Fibroblast of the aortic adventitia (primary cell): ENCODE measurements around the gene TTC14. TPM values are rescaled to one million over a fixed set of nuclear protein-coding genes. Genes with fewer than 3 reads are reported as not detected.
"Not testable (repeated sequence)": the region's sequence is repeated elsewhere in the genome, so short reads cannot be mapped to it uniquely, and the experiment has no call there.

ENCODE experiments used
- DNase-seq: peaks from one replicate; pipeline ENCODE4 v3.0.0-alpha.2; 2010; ENCODE audit warnings: low read depth
- H3K4me3 ChIP-seq: 2 replicates; pipeline ENCODE4 v1.5.1; 2011; ENCODE audit warnings: low read depth, mild to moderate bottlenecking, control low read depth, low read length, moderate library complexity
- total RNA-seq: library from RNA; depleted of rRNA; stranded (reverse); fragments of >200 nt; gene quantifications from 2 replicates; pipeline ENCODE4 v1.2.3, GENCODE V29; 2012; ENCODE audit warnings: low replicate concordance
- TF ChIP-seq, protein P1 (sequence below): IDR thresholded peaks from 2 replicates; pipeline ENCODE4 v1.5.1; 2011; ENCODE audit warnings: mild to moderate bottlenecking, low read length, control low read depth, inconsistent platforms; ENCODE audit not compliant: insufficient read depth

TTC14 gene
- total RNA-seq, 1 donor, result 43.5 TPM

DNA sequence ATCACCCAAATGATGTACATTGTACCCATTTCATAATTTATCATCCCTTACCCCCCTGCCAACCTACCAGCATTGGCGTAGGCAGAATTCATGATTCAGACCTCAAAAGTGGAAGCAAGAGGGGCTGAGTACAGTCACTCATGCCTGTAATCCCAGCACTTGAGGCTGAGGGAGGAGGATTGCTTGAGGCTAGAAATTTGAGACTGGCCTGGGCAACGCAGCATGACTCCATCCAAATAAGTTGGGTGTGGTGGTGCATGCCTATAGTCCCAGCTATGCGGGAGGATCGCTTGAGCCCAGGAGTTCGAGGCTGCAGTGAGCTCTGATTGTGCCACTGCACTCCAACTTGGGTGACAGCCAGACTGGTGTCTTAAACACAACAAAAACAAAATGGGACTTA lies 10.4 kb downstream of the TTC14 start:
- DNase-seq, result no peak
- H3K4me3 ChIP-seq, result no peak overlapping the region
- TF ChIP-seq, protein P1, sequence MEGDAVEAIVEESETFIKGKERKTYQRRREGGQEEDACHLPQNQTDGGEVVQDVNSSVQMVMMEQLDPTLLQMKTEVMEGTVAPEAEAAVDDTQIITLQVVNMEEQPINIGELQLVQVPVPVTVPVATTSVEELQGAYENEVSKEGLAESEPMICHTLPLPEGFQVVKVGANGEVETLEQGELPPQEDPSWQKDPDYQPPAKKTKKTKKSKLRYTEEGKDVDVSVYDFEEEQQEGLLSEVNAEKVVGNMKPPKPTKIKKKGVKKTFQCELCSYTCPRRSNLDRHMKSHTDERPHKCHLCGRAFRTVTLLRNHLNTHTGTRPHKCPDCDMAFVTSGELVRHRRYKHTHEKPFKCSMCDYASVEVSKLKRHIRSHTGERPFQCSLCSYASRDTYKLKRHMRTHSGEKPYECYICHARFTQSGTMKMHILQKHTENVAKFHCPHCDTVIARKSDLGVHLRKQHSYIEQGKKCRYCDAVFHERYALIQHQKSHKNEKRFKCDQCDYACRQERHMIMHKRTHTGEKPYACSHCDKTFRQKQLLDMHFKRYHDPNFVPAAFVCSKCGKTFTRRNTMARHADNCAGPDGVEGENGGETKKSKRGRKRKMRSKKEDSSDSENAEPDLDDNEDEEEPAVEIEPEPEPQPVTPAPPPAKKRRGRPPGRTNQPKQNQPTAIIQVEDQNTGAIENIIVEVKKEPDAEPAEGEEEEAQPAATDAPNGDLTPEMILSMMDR, result no peak

DNA sequence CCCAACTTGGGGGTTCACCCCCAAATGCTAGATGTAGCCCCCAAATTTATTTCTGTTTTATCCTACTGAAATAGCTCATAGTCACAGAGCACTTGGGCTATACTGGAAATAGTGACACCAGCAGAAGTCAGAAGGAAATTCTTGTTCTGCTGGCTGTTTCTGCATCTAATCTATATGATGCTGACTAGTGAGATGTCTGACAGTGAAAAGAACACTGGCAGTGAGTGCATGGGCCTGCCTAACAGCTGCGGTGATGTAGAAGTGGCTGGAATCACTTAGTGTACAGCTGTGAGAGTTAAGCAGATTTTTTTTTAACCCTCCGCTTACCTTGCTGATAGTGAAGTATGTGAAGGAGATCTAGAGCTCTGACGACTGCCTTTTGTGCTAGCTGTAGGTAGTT lies 14.0 kb downstream of the TTC14 start:
- H3K4me3 ChIP-seq, result no peak overlapping the region
- DNase-seq, result no peak
- TF ChIP-seq, protein P1, result no peak

DNA sequence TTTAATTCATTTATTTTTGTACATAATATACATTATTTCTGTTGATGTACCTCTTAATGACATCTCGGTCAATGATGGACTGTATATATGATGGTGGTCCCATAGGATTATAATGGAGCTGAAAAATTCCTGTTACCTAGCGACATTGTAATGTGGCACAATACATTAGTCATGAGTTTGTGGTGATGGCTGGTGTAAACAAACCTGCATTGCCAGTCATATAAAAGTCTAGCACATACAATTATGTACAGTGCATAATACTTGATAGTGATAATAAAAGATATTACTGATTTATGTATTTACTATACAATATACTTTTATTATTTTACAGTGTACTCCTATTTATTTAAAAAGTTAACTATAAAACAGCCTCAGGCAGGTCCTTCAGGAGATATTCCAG lies 15.1 kb downstream of the TTC14 start:
- no peak for DNase-seq

DNA sequence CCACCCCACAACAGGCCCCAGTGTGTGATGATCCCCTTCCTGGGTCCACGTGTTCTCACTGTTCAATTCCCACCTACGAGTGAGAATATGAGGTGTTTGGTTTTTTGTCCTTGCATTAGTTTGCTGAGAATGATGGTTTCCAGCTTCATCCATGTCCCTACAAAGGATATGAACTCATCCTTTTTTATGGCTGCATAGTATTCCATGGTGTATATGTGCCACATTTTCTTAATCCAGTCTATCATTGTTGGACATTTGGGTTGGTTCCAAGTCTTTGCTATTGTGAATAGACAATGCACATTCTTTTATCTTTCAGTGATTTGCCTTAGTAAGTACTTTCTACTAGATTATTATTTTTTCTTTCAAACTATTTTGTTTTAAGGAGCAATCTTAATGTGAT lies 16.6 kb downstream of the TTC14 start:
- H3K4me3 ChIP-seq, DNase-seq: not testable (repeated sequence)

More for the DNA sequence above, 15.1 kb downstream of the TTC14 start:
- TF ChIP-seq, protein P1, result no peak
- no peak overlapping the region for H3K4me3 ChIP-seq

DNA sequence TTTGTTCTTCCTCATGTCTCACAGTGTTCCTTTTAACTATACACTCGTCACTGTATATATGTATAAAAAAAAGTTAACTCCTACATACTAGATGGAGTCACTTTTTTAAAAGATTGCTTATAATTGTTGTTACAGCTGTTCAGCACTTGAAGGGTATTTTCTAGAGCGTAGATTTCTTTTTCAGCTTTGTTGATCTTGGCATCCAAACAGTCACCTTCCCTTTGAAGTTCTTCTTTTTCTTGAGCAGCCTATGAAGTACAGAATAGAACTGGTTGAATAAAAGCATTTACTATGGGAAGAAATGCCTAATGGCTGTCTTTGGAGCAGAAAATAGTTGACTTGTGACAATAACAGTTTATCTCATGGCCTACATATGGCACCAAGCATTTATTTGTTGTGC lies 17.8 kb downstream of the TTC14 start:
- DNase-seq, result no peak
- TF ChIP-seq, protein P1, result no peak
- no peak overlapping the region for H3K4me3 ChIP-seq

DNA sequence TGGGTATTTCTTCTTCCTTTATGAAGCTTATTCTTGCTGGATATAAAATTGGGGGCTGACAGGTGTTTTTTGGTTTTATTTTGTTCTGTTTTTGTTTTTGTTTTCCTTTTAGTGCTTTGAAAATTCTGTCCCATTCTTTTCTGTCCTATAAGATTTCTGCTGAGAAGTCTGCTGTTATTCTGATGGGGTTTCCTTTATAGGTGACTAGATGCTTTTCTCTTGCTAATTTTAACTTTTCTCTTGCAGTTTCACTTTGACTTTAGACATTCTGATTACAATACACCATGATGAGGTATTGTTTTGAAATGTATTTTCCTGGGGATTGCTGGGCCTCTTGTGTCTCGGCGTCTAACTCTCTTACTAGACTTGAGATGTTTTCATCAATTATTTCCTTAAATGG lies 22.8 kb downstream of the TTC14 start:
- H3K4me3 ChIP-seq, result no peak overlapping the region
- TF ChIP-seq, protein P1, result no peak
- DNase-seq, result no peak

DNA sequence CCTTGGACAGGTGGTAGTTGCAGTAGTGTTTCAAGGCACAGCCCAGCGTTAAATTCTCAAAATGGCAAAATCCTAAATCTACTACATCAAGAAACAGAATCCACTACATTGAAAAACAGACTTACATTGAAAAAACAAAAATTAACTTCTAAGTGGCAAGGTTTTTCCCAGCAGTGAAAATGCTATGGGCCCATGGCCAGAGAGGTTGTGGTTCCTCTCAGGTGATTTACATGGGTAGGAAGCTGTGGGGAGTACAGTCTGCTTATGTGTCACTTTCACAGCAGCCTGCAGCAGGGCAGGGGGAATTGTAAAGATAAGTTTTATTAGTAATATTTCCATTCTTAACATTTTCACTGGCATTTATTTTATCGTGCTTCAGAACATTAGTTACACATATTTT lies 24.9 kb downstream of the TTC14 start:
- DNase-seq, result no peak
- H3K4me3 ChIP-seq, result no peak overlapping the region
- TF ChIP-seq, protein P1, result no peak

DNA sequence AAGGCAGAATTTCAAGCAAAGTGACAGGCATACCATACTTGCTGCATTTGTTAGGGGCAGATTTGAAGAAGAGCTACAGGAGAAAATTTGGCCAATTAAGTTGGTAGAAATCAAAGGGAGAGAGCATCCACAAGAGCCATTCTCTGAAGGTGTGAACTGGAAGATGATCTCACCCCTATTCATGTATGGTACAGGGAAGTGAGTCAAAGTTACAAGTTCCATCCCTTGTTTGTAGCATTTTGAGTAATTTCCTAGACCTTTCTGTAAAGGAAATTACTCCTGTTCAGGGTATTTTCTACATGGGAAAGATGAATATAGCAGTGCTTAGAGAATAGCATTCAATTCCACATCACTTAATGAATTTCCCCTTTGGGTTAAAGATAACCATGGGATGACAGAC lies 28.4 kb downstream of the TTC14 start:
- no peak overlapping the region for H3K4me3 ChIP-seq
- DNase-seq, result no peak
- TF ChIP-seq, protein P1, result no peak
